Activated CD4-positive, alpha-beta T cell treated with anti-CD3 and anti-CD28 coated beads, Interleukin-2, amount 50 U/mL, for 16 hours (primary cell): ENCODE results near the gene CNTN4.

Experiments
- DNase-seq: peaks from one replicate; pipeline ENCODE4 v3.0.0-alpha.2; 2020

The CNTN4 gene

GRCh38 chr3:2441558-2441957 is 342.9 kb downstream of the CNTN4 start:
- DNase-seq: no peak

GRCh38 chr3:2446146-2446545 is 347.5 kb downstream of the CNTN4 start:
- DNase-seq: no peak

- DNase-seq: no peak
Observed at GRCh38 chr3:2452249-2452648, 353.6 kb downstream of the CNTN4 start.

- DNase-seq: no peak
Observed at GRCh38 chr3:2454865-2455264, 356.2 kb downstream of the CNTN4 start.

GRCh38 chr3:2456788-2457187 is 358.1 kb downstream of the CNTN4 start:
- DNase-seq: no peak

- DNase-seq: no peak
Observed at GRCh38 chr3:2458816-2459215, 360.1 kb downstream of the CNTN4 start.

- DNase-seq: no peak
Observed at GRCh38 chr3:2465842-2466241, 367.2 kb downstream of the CNTN4 start.

- no peak for DNase-seq
Observed at GRCh38 chr3:2468816-2469215, 370.1 kb downstream of the CNTN4 start.

- no peak for DNase-seq
Observed at GRCh38 chr3:2476996-2477395, 378.3 kb downstream of the CNTN4 start.

- DNase-seq: no peak
Observed at GRCh38 chr3:2477620-2478019, 379.0 kb downstream of the CNTN4 start.

- DNase-seq: no peak
Observed at GRCh38 chr3:2484162-2485026, 385.7 kb downstream of the CNTN4 start.

- no peak for DNase-seq
Observed at GRCh38 chr3:2485027-2485375, 386.3 kb downstream of the CNTN4 start.

- no peak for DNase-seq
Observed at GRCh38 chr3:2495746-2496145, 397.1 kb downstream of the CNTN4 start.

GRCh38 chr3:2504912-2505311 is 406.2 kb downstream of the CNTN4 start:
- DNase-seq: no peak

- no peak for DNase-seq
Observed at GRCh38 chr3:2506776-2507175, 408.1 kb downstream of the CNTN4 start.

GRCh38 chr3:2510591-2511145 is 412.0 kb downstream of the CNTN4 start:
- no peak for DNase-seq

- DNase-seq: no peak
Observed at GRCh38 chr3:2511356-2511755, 412.7 kb downstream of the CNTN4 start.

- DNase-seq: no peak
Observed at GRCh38 chr3:2512881-2513280, 414.2 kb downstream of the CNTN4 start.

- no peak for DNase-seq
Observed at GRCh38 chr3:2513986-2514385, 415.3 kb downstream of the CNTN4 start.

- DNase-seq: no peak
Observed at GRCh38 chr3:2516762-2517441, 418.2 kb downstream of the CNTN4 start.

- DNase-seq: no peak
Observed at GRCh38 chr3:2517500-2518172, 419.0 kb downstream of the CNTN4 start.

- no peak for DNase-seq
Observed at GRCh38 chr3:2523281-2523836, 424.7 kb downstream of the CNTN4 start.

- DNase-seq: no peak
Observed at GRCh38 chr3:2525968-2526367, 427.3 kb downstream of the CNTN4 start.
